ENCODE results near the gene VARS2. TPM values are rescaled to one million over a fixed set of nuclear protein-coding genes. Genes with fewer than 3 reads are reported as not detected.
A peak's percentile ranks its signal among the peaks of the same experiment; 100 is the strongest.

VARS2 gene
- total RNA-seq, 1 donor from 2014 or later = 19.6 TPM

DNA sequence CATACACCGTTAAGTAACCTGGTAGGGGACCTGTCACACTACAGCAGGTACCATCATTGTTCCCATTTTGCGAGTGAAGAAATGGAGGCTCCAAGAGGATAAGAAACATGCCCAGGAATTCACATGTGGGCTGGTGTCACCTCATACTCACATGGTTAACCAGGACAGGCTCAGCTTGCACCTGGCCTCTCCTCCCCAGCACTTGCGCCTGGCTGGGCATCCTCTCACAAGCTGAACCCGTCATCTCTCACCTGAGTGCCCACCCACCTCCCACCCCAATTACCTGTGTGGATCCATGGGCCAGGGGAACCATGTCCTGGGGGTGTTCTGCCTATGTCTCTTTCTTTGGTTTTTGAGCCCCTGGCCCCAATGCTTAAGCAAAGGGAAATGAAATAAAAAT lies 16.5 kb downstream of the VARS2 start:
- DNase-seq = no peak

DNA sequence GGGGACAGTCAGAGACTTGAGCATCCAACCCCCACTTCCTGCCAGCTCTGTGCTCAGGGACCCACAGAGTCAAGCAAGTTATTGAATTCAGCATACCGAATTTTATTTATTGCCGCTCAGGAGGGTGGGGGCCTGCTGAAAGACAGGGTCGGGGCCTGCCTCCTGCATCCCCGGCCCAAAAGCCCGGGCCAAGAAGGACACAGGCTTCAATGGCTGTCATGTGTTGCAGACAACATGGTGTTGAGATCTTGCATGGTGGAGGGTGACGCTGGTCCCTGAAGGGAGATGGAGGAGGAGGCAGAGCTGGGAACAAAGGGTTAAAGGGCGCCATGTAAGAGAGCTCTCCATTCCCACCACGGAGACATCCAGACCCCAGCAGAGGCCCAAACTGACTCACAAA lies 17.2 kb downstream of the VARS2 start:
- no peak for DNase-seq

DNA sequence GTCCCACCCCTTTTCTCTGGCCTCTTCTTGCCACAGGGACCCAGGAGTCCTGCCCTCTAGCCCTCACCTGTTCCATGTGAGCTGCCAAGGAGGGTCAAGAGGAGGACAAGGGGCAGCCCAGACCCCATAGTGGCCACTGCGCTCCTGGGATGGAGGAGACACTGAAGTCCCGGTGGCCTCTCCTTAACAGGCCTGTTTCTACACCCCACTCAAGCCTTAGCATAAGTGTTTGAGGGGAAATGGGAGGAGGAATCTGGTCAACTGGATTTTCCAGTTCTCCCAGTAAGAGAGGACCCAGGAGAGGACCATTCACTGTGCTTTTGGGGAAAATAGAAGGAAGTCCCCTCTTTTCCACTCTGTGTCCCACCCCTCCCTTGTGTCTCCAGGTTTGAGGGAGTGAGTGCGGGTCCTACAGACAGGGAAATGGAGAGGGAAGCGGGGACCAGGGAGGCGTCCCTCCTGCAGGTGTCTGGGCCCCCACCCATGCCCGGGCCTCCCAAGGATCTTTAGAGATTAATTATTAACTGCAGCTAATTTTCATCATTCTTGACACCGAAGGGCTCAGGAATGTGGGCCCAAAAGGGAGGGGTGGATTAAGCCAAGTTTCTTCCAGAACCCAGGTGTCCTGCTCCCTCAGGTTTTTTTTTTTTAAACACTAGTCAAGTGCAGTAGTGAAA lies 18.1 kb downstream of the VARS2 start, which contains the start of gene SFTA2:
TSS of gene SFTA2 (minus strand) at position 202 of the 677 bp plus-strand sequence. CDS start at position 128, 74 bp downstream.
- no peak for DNase-seq

DNA sequence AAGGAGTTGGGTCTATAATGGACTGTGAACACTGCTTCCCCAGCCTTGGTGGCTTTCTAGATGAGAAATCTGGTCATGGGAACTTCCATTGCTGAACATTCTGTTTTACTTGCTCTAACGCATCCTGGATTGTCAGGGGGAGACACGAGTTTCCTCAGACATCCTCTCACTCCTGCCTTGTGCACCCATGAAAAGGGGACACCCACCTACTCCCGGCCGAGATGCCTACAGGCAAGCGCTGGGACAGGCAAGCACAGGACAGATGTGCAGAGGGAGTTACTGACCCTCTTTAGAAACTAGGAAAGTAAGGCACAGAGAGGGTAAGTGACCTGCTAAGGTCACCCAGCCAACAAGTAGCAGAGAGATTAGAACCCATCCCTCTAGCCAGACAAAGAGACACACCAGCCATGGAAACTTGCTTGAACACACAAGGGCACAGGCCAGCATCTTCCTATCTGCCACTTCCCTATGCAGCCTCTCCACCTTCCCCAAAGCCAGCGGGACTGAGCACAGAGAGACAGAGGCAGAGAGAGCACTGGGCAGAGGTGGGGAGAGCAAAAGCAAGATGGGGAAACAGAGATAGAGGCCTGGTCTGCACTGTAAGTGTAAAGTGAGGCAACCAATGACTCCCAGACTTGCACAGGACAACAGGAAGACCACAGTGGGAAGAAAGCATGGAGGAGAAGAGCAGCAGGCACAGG lies 18.8 kb downstream of the VARS2 start:
- no peak for DNase-seq

DNA sequence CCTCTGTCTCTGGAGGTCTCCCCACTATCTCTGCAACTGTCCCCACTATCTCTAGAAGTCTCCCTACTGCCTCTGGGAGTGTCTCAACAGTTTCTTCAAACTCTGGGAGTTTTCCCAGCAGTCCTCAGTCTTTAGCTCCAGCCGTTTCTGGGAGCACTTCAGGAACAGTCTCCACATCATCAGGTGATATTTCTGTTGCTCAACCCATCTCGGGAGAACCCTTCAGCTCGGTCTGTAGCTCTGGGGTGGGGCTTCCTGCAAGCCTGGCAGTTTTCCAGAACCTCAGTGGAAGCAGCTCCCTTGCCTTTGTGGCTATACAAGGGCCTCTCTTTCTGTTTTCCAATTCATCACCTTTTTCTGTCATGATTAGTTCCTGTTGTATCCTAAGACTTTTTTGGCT lies 21.0 kb downstream of the VARS2 start:
- no peak for DNase-seq

DNA sequence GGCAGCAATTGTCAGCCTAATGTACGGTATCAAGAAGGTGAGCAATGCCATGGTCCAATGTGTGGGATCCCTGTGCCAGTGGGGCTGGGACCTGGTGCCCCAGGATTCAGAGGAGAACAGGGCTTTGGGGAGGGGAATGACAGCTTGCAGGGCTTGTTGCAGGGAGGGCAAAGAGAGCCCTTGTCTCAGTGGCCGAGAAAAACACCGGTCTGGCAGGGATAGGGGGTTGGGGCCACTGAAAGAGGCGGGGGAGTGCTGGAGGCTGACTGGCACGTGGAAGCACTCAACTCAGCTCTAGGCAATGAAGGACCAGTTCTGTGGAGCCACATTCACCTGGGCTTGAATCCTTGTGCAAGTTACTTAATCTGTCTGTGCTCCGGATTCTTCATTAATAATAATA lies 23.2 kb downstream of the VARS2 start:
- DNase-seq = no peak

DNA sequence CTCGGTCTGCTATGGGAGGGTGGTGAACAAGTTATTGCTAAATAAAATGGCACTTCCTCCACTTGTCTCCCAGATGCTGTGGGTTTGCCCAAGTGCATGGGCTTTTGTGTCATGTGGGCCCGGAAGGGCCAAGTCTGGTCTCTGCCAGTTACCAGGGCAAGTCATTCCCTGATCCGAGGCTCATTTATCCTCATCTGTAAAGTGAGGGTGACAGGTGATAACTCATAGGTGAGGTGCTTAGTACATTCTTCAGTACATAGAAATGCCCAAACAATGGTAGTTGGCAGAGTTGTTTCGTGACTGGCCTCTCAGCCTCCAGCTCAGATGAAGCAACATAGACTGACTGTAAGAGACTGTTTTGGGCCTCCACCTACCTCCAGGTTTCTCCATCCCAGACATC lies 24.7 kb downstream of the VARS2 start:
- no peak for DNase-seq

DNA sequence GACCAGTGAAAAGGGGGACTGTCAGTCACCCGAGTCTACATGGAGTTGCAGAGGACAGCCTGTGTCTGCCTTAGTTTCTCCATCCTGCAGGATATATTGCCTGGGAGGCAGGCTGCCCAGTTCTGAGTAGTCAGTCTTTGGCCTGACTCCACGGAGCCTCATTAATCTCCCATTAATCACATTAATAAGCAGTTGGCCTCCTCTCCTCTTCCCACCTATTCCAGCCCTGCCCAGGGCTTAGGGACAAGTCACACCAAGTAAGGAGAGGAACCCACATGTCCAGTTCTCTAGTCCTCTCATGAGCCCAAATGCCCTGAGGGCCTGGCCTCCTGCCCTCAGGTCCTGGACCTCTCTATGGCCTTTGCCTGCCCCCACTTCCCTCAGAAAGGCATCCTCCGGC lies 25.4 kb downstream of the VARS2 start:
- DNase-seq = no peak

DNA sequence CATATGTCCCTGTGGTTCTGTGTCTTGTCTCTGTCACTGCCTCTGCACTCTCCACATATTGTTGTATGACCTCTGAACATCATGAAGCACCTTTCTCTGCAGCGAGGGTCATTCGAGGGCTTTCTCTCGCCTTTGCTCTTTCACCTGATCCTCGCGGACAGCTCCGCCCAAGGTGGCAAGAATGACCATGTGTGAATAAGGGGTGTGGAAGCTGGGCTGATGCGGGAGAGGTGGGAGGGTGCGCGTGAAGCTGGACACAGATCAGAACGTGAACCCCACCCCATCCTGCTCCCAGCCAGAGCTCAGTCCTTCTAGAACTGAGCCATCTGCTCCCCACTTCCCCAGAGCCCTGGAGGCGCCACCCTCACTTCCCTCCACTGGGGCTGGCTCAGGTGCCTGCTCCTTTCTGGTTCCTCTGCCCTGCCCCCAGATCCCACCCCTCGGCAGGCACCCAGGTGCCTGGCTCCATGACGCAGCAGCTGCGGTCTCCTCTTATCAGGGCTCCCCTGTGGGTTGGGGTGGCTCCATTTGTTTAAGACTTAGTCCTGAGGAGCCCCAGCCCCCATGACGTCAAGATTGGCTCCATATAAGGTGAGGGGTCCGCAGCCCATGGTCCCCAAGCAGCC lies 26.4 kb downstream of the VARS2 start, which contains the start of gene MUCL3:
TSS of gene MUCL3 (plus strand) at position 613 of the 626 bp plus-strand sequence. CDS start 27 bp downstream, outside the sequence.
- DNase-seq = no peak

DNA sequence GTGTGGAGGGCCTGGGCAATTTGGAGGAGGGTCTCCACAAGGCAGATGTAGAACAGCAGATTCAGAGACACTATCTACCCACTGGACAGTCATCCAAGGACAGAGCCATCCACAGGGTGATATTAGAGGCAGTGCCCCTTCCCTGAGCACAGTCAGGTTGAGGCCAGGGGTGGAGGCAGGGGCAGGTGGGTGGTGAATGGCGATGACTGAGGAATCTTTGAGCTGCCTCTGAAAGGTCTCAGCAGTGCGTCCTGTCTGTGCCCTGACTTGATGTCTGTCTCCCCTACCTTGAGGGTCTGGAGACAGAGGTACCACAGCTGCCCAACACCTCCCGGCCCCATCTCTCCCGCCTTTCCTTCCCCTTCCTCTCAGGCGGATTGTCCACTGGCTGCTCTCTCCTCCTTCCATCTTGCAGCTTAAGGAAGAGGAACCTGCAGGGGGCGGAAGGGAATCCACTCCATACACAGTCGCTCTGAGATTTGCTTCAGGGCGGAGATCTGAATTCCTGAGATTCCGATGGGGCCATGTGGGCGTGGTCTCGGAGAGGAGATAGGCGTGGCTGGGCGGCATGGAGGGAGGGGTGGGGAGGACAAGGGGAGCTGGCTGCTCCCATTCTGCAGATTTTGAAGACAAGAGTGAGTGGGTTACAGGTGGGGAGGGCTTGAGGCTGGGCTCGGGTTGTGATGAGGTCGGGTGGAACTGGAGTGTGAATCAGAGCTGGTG lies 28.5 kb downstream of the VARS2 start:
- DNase-seq = peak; percentile 72

DNA sequence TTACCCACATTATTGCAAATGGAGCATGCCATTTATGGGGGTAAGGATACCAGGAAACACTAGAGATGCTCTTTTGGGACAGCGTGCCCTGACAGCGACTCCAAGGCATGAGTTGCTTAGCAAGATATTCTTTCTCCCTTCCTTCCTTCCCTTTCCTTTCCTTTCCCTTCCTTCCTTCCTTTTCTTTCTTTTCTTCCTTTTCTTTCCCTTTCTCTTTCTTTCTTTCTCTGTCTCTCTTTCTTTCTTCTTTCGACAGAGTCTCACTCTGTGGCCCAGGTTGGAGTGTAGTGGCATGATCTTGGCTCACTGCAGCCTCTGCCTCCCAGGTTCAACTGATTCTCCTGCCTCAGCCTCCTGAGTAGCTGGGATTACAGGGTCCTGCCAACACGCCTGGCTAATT lies 30.0 kb downstream of the VARS2 start:
- DNase-seq = no peak

DNA sequence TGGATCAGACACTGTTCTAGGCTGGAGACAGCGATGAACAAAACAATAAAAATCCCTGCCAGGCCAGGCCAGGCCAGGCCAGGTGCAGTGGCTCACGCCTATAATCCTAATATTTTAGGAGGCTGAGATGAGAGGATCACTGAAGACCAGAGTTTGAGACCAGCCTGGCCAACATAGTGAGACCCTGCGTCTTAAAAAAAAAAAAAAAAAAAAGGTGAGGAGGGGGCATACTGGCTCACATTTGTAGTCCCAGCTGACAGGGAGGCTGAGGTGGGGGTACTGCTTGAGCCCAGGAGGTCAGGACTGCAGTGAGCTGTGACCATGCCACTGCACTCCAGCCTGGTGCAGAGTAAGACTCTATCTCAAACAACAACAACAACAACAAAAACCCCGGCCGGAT lies 31.2 kb downstream of the VARS2 start:
- DNase-seq = no peak

DNA sequence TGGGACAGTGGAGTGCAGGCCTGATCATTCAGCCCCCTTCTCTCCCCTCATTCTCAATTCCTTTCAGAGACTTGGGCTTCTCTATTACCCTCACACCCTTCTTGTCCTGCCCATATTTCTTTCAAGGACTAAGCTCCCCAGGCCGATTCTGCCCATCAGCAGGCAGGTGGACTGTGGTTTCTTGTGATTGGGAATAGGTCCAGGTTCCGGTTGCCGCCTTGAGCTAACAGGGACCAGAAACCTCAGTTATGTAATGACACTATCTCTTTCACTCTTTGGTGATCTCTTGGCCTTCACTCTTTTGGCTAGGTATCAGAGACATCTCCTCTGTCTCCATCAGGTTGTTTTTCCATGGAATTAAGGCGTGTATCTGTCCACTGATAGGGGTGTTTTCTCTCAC lies 33.2 kb downstream of the VARS2 start:
- no peak for DNase-seq

DNA sequence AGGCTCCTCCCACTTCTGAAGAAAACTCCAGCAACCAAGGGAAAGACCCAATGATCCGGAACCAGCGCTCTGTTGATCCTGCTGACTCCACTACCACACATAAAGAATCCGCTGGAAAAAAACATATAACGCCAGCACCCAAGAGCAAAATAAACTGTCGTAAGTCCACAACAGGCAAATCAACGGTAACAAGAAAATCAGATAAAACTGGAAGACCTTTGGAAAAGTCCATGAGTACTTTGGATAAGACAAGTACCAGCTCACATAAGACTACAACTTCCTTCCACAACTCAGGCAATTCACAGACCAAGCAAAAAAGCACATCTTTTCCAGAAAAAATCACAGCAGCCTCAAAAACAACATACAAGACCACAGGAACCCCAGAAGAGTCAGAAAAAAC lies 34.8 kb downstream of the VARS2 start:
- no peak for DNase-seq

DNA sequence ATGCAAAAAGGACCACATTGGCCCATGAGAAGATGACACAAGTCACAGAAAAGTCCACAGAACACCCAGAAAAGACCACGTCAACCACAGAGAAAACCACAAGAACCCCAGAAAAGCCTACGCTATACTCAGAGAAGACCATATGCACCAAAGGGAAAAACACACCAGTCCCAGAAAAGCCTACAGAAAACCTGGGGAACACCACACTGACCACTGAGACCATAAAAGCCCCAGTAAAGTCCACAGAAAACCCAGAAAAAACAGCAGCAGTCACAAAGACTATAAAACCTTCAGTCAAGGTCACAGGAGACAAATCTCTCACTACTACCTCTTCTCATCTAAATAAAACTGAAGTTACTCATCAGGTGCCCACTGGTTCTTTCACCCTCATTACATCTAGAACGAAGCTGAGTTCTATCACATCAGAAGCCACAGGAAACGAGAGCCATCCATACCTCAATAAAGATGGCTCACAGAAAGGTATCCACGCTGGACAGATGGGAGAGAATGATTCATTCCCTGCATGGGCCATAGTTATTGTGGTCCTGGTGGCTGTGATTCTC lies 38.0 kb downstream of the VARS2 start:
- no peak for DNase-seq

DNA sequence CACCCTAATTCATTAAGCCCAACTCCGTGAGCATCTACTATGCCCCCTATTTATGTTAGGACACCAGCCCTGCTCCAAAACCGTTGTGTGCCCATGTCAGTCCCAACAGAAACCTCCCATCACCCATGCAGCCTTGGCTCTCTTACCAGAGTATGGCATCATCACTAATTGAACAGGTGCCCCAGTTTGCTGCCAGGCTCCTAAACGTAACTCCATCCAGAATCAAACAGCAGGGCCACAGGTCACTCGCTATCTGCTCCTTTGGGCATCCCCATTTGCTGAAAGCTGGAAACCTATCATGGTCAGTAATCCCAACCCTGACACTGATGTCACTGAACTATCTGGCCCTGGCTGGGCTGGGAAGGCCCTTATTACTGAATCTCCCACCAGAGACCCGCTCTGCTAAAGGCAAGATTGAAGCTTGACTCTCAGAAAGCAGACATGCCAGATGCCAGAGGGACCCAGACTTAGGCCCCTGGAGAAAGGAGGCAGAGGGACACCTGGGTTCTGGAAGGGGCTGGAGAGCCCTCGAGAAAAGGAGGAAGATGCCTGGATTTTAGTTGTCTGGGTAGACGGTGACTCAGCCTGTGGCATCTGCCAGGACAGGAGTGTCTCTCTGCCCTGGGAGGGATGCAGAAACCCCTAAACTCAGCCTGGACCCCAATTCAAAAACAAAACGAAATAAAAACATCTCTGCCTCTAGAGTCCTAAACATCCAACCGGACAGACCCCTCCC lies 40.8 kb downstream of the VARS2 start:
- DNase-seq = no peak

DNA sequence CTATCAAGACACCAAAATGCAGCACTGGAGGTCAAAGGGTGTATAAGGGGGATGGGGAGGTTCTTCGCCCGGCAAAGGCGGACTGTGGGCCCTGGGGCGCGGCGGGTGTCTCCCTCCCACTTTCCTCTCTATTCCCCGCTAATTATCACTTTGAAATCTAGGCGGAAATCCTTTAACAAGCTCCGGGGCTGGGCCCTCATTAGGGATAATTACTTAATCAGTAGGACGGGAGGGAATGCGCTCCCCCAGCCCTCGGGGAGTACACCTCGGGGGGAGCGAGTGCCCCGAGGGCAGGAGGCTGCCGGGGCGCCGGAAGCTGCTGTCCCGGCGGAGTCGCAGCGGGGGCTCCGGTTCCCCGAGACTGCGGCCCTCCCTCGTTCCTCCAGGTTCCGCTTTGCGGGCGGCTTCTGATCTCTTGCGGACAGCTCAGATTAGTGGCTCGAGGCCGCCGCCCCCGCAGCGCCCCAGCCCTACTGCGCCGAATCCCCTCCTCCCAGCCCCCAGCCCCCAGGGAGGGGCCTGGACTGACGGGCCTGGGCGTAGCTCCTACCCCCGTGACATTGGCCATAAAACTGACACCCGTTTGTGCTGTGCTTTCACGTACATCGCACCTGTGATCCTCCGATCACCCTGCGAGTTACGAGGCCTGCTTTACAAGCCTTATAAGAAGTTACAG lies 41.5 kb downstream of the VARS2 start:
- peak; percentile 43 for DNase-seq

DNA sequence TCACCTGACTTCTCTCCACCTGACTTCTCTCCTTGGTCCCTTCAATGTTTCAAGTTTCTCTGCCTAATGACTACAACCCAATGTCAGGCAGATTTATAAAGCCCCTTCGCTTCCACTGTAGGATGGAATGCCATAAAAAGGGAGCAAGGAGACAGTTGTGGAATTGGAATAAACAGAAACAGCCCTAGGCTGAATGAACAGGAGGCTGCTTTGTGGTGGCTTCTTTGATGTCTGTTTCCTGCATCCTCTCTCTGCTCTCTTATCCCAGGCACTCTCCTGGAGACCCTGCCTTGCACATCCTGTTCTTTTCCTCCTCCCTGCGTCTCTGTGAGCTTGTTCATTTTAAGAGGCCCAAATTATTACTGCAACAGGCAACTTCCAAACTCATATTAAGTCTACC lies 43.7 kb downstream of the VARS2 start:
- no peak for DNase-seq

DNA sequence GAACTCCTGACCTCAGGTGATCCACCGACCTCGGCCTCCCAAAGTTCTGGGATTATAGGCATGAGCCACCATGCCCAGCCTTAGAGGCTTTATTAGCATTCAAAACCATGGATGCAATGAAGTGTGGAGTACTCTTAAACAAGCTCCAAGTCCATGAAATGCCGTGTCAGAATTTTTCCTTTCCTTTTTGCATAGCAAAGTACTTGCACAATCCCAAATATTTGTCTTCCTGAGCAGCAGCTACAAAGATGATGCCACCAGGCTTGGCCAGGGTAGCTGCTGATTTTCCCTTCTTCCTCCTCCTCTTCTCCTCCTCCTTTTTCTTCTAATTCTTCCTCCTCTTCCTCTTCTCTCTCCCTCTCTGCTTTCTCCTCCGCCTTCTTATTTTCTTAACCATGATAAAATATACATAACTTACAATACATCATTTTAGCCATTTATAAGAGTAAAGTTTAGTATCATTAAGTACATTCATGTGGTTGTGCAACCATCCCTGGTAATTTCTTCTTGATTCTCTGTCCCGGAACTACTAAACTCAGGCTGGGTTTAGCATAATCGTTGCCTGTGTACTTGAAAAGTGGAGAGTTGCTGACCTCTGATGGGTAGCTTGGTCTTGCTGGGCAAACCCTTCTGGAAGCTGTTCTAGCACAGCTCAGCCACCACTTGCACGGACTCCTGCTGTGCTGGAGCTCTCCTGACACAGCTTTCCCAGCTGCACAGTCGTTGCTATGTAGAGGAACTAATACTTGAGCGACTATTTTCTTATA lies 47.1 kb downstream of the VARS2 start:
- DNase-seq = no peak

DNA sequence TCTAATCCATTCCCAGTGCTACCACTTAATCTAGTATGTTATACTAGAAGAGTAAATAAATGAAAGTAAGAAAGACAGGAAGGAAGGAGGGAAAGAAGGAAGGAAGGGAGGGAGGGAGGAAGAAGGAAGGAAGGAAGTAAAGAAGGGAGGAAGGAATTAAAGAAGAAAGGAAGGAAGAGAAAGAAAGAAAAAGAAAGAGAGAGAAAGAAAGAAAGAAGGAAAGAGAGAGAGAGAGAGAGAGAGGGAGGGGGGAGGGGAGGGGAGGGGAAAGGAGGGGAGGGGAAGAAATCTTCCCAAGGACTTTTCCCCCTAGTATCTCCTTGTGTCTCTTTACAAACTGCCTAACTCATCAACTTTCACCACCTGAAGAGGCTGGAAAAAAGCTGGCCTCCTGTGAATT lies 48.7 kb downstream of the VARS2 start:
- no peak for DNase-seq
